GM19467 (cell line): ENCODE results near the gene COX4I1.

Experiments used
- ATAC-seq: cut with Tn5 transposase; IDR thresholded peaks from one replicate; pipeline ENCODE4 v1.9.1; 2021; ENCODE audit warnings: mild to moderate bottlenecking, moderate library complexity; ENCODE audit not compliant: unreplicated experiment

COX4I1 gene

DNA sequence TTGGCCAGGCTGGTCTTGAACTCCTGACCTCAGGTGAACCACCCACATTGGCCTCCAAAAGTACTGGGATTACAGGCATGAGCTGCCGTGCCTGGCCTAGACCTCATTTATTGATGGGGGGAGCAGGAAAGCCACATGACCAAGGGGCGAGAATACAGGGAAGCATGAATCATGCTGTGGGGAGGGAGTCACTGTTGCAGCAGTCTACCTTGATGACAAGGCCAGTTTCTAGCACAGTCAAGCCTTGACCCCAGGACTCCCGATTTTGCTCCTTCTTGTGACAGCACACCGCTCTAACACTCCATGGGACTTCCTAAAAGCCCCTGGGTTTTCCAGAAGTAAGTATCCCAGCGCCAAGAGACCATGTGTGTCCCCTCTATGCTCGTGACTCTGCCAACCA, 56.6 kb downstream of the COX4I1 start:
- no peak for ATAC-seq

DNA sequence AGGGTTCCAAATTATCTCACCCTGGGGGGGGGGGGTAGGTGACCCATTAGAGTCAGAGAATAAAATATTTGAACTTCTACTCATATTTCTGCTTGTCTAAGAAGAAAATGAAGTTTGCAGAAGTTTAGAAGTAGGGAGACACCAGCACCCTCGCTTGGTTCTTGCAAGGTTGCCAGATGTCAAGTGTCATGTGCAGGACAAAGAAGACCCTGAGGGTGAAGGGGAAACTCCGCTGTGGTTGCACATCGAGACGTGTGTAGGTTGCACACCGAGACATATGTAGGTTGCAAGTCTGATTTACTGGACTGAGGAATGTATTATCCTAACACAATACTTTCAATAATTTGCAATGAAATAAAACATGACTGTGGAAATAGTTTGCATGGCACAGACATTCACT, 57.1 kb downstream of the COX4I1 start:
- ATAC-seq, result no peak
